ENCODE measurements around the gene CLDN3. TPM values are rescaled to one million over a fixed set of nuclear protein-coding genes. Genes with fewer than 3 reads are reported as not detected.

The CLDN3 gene
- total RNA-seq, 1 experiment from 2014 or later, result not detected

DNA sequence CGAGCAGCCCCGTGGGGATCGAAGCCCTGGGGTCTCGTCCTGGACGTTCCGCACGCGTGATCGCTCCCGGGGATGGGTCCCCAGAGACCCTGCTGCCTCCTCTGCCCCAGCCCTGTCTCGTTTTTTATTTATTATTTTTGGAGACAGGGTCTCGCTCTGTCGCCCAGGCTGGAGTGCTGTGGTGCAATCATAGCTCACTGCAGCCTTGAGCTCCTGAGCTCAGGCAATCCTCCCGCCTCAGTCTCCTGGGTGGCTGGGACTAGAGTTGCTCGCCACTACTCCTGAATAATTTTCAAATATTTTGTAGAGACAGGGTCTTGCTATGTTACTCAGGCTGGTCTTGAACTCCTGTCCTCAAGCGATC, 50.3 kb downstream of the CLDN3 start:
- Histone ChIP-seq H3K4me1 (replicated peaks) (peaks cover 48% of the 10 kb centered on the region), H3K9me3 (replicated peaks) (no peaks in the 10 kb centered on the region), H3K27ac (no peak overlapping the region), H3K27me3 (replicated peaks) (no peaks in the 10 kb centered on the region), H3K4me3 (peak overlapping the region; percentile 89), H3K36me3 (peaks cover 10% of the 10 kb centered on the region)
- no peak for DNase-seq (ENCODE audit: low read depth in 1 of 2, low spot score in 2 of 2)

Other genes starting within 250 kb of the CLDN3 start
- 78.9 and 86.5 TPM in 2 replicates for gene BAZ1B, start 248.0 kb downstream of the CLDN3 start, total RNA-seq (2014; rRNA removed; shearing (Covaris generic))
- 20.5 and 75.2 TPM in 2 replicates for gene BCL7B, start 212.6 kb downstream of the CLDN3 start, total RNA-seq (2014; rRNA removed; shearing (Covaris generic))
- 63.8 and 67.2 TPM in 2 replicates for gene TBL2, start 191.7 kb downstream of the CLDN3 start, total RNA-seq (2014; rRNA removed; shearing (Covaris generic))
- not detected in 2 replicates for gene MLXIPL, start 145.7 kb downstream of the CLDN3 start, total RNA-seq (2014; rRNA removed; shearing (Covaris generic))
- gene VPS37D, start 102.4 kb downstream of the CLDN3 start, total RNA-seq (2014; rRNA removed; shearing (Covaris generic)), result 1.0 and 1.8 TPM in 2 replicates
- 1.3 TPM in 2 replicates for gene DNAJC30, start 86.8 kb downstream of the CLDN3 start, total RNA-seq (2014; rRNA removed; shearing (Covaris generic))
- 42.2 and 45.5 TPM in 2 replicates for gene BUD23, start 86.7 kb downstream of the CLDN3 start, total RNA-seq (2014; rRNA removed; shearing (Covaris generic))
- gene STX1A, start 50.6 kb downstream of the CLDN3 start, total RNA-seq (2014; rRNA removed; shearing (Covaris generic)), result 8.8 and 10.1 TPM in 2 replicates
- 23.6 and 25.8 TPM in 2 replicates for gene ABHD11, start 31.5 kb downstream of the CLDN3 start, total RNA-seq (2014; rRNA removed; shearing (Covaris generic))
- 0.16 TPM in 1 of 2 replicates, not detected in the other for gene CLDN4, start 60.7 kb upstream of the CLDN3 start, total RNA-seq (2014; rRNA removed; shearing (Covaris generic))
- gene METTL27, start 72.2 kb upstream of the CLDN3 start, total RNA-seq (2014; rRNA removed; shearing (Covaris generic)), result 0.91 and 2.9 TPM in 2 replicates
- not detected in 2 replicates for gene TMEM270, start 90.9 kb upstream of the CLDN3 start, total RNA-seq (2014; rRNA removed; shearing (Covaris generic))